Ureter (tissue), 1 donor: ENCODE data around the gene KIF3B. TPM values are rescaled to one million over a fixed set of nuclear protein-coding genes. Genes with fewer than 3 reads are reported as not detected.
"Not testable (repeated sequence)": the region's sequence is repeated elsewhere in the genome, so short reads cannot be mapped to it uniquely, and the experiment has no call there.

Experiments
- DNase-seq: peaks from one replicate; pipeline ENCODE4 v3.0.0-alpha.2; 2020; ENCODE audit warnings: low spot score
- total RNA-seq: library from RNA; stranded (reverse); gene quantifications from one replicate; pipeline ENCODE4 v1.2.4, GENCODE V29; 2023
- donor health status: DM: yes; HTN: yes; CAD: no.

Gene KIF3B
- total RNA-seq, 1 donor from 2014 or later: 35.4 TPM

DNA sequence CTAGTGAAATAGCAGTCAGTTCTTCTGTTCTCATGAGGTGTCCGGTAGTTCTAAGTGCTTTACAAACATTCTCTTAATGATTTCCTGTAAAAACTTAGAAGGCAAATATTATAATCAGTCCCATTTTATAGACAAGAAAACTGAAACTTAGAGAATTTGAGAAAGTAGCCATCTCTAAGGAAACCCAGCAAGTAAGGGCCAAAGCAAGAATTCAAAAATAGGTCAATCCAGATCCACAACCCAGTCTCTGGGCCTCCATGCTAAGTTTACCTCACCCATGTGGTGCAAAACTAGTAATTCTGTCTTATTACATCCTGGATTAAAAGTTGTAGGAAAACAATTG, 53.1 kb downstream of the KIF3B start:
- DNase-seq: no peak

DNA sequence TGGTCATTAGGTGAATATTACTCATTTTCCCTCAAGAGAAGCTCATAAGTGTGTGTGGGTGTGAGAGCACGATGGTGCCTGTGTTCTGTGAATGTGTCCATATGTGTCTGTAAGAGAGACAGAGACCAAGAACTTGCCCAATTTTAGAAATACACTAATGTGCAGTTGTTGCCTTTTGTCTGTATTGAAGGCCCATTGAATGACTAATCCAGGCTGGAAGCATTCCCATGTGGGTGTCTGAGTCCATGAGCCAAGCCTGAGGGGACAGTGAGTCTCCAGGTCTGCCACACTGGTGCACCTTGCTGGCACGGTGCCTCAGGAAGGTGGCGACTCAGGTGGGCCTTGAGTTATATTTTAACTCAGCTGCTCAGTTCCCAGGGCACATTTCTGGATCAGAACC, 55.2 kb downstream of the KIF3B start:
- DNase-seq: no peak

DNA sequence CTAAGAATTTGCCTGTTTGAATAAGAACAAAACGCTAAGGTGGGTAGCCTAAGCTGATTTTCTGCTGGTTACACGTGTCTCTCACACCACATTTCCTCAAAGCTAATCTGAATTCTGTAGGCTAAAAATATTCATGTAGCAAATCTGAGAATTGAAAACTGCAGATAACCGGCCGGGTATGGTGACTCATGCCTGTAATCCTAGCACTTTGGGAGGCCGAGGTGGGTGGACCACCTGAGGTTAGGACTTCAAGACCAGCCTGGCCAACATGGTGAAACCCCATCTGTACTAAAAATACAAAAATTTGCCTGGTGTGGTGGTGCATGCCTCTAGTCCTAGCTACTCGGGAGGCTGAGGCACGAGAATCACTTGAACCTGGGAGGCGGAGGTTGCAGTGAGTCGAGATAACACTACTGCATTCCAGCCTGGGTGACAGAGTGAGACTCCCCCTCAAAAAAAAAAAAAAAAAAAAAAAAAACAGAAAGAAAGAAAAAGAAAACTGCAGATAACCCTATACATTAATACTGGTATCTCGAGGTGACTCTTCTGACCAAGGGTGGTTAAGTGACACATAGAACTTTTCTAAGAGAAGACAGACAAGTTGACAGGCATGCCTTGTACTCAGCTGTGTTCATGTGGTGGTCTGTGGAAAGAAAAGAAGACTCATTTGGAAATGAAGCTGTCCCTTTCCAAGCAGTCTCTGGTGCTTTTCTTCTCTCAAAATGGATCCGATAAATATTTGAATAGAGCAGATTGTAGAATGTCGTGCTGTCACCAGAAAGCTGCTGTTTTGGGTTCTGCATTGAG, 55.9 kb downstream of the KIF3B start:
- no peak for DNase-seq

DNA sequence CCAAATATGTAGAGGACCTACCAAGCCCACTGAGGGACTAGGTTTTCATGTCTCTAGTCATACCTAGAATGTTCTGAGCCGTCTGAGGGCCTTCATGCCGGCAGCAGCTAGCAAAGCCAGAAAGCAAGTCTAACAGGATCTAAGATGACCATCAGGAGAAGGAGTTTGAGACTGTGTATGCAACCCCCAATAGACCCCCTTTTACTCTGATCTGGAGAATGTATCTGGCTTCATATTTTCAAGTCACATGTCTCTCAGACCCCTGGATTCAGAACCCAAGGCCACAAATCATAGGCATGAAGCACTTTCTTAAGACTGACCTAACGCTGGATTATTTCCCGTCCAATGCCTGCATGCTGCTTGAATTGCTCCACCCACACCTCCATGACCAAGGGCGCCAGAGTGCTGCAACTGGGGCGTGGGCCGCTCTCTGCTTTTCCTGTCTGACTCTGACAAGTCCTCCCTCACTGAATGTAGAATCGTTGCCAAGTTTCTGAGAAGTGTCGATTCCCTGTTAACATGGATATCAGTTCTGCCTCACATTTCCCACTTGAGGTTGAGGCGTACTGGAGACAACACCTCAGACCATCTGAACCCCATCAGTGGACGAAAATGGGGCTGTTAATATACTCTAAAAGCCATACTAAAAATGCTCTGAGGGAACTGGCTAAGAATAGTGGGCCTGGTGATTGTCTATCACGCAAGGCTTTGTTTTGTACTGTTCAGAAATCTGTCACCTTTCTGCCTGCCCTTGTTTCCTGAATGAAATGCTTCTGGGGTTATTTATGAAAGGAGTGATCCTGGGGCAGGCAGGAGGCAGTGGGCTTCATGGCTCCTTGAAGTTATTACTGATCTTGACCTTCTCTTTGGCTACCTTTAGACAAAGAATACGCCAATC, 56.8 kb downstream of the KIF3B start:
- DNase-seq: peak; percentile 78

DNA sequence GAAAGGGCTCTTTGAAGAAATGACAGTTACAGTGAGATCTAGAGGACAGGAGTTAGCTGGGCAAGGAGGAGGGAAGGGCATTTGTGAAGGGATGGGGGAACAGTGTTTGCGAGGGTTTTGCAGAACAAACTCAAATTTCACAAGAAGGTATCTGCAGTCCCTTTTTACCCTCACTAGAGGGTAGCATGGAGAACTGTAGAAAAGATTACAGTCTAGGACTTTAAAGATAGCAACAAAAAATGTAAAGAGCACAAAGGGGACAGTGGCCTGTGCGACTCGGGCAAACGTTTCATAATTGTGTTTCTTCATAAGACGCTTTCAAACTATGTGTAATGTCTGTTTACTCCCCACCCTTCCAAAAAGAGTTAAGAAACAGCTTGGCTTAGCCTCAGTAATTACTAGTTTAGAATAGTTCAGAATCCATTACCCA, 59.5 kb downstream of the KIF3B start:
- DNase-seq: no peak

DNA sequence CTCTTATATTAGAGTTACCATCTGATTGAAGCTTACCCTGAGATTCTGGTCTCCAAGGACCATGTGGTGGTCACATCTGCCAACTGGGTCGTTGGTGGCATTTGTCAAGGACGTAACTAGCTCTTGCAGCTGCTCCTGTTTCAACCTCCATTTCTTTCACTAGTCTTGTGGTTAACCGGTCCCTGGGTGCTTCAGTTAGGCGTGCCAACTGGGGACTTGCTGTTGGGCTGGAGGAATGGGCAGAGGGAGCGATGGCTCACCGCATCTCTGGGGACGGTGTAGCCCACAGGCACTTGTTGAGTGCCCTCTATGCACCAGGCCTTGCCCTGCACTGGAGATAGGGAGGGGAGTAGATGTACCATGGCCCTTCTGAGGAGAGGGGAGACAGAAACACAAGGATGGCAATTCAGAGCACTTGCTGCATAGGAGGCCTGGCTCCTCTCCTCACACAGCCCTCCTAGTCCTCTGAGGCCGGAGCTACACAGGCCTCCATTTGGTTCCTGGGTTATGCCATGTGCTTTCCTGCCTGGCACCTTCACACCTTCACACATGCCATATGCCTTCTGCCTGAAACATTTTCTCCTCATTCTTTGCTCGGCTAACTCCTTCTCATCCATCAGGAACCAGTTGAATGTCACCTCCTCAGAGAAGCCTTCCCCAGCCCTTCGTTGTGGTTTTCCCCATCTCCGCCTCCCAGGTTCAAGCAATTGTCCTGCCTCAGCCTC, 60.6 kb downstream of the KIF3B start:
- no peak for DNase-seq

DNA sequence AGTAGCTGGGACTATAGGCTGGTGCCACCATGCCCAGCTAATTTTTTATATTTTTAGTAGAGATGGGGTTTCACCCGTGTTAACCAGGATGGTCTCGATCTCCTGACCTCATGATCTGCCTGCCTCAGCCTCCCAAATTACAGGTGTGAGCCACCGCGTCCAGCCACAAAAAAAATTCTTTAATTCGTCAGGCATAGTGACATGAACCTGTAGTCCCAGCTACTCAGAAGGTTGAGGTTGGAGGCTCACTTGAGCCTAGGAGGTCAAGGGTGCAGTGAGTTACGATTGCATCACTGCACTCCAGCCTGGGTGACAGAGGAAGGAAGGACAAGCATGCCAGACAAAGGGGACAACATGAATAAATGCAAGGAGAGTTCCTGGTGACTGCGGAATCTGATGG, 61.2 kb downstream of the KIF3B start:
- DNase-seq: no peak

DNA sequence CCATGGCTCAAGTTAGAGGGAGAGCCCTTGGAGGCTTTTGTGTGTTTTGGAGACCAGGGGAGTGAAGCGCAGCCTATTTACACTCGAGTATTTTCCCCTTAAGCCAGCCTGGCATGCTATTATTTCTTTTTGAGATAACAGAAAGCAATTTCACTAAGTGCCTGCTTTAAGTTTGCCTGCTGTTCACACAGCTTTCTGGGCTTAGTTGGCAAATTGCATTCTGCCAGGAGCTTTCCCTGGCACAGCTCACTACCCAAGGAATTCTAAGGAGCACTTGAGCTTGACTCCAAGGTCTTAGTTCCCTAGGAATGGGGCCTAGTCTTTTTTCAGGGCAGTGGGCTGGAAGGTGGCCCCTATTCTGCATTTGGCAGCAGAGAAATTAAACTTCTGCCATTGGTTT, 61.7 kb downstream of the KIF3B start:
- no peak for DNase-seq

DNA sequence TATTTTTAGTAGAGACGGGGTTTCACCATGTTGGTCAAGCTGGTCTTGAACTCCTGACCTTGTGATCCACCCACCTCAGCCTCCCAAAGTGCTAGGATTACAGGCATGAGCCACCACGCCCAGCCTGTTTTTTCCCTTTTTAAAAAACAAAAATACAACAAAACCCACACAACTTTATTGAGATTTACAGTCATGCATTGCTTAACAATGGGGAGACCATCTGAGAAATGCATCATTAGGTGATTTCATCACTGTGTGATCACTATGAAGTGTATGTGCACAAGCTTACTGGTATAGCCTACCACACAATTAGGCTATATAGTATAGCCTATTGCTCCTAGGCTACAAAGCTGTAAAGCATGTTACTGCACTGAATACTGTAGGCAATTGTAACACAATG, 63.6 kb downstream of the KIF3B start:
- DNase-seq: not testable (repeated sequence)

DNA sequence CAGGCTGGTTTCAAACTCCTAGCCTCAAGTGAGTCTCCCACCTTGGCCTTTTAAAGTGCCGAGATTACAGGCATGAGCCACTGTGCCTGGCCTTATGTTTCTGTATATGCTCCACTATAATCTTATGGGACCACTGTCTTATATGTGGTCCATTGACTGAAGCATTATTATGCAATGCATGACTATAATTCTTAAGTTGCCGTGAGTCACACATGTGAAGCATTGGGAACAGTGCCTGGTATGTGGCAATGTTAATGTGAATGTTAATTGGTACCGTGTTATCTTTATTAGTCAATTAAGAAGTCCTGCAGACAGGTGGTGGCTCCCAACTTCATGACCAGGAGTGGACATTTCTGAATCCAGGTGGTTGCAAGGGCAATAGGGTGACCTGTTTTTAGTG, 66.0 kb downstream of the KIF3B start:
- DNase-seq: no peak

DNA sequence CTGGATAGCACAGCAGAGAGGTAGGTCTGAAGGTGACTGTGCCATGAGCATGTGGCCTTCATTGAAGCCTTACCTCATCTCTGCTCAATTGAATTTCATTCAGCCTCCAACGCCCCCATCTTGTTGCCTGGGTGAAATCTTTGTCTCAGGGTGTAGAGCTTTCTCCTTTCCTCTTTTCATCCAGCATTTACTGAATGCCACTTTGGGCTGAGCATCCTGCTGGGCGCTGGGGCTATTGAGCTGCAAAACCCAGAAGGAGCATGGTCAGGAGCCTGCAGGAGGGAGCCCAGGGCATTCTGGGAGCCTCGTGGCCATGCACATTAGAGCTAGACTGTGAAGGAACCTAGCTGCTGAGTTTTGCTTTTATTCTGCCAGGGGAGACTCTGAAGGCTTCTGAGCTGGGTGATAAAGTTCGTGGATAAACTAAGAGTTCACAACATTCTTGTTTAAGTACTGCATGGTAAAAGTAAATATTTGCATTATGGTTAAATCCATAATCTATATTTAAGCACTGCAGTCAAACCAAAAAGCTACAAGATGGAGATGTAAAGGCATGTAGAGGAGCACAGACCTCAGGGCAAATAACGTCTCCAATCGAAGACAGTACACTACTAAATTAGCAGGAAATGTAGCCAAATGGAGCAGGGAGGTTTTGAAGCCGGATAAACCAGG, 67.5 kb downstream of the KIF3B start:
- no peak for DNase-seq

DNA sequence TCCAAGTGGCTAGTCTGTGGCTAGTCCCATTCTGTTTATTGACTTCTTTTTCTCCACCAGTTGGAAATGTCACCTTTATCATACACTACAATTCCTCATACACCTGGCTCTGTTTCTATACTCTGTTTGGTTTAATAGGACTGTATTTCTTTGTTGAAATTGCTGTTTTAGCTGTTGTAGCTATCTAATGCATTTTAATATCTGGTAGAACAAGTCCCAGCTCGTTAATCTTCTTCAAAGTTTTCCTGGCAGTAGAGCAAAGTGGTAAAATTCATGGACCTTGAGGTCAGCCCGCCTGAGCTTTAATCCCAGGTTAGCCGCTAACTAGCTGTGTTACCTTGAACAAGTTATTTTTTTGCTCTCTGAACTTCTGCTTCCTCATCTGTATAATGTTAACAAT, 70.8 kb downstream of the KIF3B start:
- DNase-seq: no peak

DNA sequence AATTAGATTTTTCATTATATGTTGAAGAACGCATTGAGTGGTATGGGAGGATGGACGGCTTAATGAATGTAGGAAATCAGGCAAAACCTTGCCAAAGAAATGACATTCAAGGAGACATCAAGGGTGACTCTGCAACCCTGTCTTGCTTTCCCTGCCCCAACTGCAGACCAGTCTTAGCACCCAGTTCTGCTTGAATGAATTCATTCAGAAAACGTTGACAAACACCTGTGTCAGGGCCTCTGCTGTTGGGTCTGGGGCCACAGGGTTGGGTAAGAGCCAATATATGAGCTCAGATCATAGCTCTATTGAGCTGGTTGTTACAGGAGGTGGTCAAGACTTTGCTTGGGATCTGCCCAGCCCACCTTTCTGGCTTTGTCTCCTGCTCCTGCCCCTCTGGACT, 73.0 kb downstream of the KIF3B start:
- no peak for DNase-seq

DNA sequence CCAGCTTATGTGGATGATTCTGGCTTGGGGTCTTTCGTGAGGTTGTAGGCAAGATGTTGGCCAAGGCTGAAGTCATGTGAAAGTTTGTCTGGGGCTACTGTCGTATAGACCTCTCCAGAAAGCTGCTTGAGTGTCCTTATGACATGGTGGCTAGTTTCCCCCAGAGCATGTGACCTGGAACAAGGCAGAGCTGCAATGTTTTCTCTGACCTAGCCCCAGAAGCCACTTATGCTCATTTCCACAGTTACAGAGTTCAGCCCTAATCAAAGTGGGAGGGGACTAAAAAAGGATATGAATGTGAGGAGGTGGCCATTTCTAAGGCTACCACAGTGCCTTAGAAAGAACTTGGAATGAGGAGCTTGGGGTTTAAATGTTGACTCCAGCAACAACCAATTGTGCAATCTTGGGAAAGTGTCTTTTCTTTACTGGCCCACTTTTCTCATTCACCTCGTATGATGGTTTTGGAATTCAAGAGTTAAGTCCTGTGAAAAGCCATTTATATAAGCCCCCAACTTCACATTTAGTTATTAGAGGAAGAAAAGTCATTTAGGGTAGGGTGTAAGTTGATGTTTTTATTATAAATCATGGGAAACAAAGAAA, 74.8 kb downstream of the KIF3B start:
- no peak for DNase-seq

DNA sequence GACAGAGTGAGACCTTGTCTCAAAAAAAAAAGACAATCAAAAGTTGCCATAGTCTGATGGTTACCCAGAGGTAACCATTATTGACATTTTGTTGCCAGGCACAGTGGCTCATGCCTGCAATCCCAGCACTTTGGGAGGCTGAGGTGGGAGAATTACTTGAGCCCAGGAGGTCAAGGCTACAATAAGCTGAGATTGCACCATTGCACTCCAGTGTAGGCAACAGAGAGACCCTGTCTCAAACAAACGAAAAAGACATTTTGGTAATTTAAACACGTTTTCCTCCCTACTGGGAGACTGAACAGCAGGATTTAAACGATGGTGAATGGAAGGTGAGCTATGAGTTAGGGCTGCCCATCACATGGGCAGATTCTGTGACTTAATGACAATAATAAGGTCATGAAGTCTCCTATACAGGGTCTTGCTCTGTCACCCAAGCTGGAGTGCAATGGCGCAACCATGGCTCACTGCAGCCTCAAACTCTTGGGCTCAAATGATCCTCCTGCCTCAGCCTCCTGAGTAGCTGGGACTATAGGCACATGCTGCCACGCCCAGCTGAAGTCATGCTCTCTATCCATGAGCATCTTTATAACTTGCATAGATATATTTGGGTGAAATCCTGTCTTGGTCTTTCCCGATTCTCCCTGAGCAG, 76.5 kb downstream of the KIF3B start:
- no peak for DNase-seq

DNA sequence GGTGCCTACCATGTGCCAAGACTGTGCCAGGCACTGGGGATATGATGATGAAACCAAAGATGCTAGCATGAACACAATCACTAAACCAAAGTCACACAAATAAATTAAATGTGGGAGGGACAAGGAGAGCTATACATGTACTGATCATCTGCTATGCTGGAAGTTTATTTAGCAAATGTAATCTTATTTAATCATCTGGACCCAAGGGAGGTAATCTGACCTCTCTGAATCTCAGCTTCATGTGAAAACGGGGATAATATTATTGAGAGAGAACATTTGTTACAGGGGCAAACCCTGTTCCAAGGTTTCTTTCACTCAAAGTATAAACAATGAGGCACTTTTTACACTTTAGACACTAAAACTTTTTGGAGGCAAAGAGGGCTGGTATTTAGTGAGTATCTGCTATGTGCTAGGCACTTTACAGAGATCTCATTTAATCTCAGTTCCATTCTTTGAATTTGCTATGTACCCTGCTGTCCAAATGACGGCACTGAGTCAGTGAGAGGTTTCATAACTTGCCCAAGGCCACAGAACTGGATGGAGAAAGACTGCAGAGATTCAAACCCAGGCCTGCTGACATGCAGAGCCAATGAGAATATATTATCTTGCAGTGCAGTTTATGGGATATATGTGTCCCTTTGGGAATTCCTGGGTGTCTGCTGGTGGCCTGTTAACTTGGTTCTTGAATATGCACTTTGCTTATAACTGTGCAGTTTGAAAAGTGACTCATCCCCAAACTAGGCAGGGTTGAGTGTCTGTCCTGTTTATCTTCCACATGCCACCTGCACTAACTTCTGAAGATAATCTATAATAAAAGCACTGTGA, 77.4 kb downstream of the KIF3B start:
- no peak for DNase-seq

DNA sequence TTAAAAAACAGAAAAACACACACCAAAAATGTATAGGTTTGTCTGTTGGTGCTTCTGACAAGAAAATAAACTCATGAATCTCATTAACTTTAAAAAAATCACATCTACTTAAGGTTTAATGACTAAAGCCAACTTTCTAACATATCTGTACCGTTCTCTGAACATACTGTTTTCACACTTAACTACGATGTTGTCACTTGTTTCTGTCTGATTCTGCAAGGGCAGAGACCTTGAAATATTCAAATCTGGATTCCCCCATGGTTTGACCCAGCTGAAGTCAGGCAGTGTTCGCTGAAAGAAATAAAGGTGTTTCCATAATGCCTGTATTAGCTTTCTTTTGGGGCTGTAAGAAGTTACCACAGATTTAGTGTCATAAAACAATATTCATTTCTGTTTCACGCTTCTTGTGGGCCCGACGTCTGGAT, 78.0 kb downstream of the KIF3B start:
- no peak for DNase-seq

DNA sequence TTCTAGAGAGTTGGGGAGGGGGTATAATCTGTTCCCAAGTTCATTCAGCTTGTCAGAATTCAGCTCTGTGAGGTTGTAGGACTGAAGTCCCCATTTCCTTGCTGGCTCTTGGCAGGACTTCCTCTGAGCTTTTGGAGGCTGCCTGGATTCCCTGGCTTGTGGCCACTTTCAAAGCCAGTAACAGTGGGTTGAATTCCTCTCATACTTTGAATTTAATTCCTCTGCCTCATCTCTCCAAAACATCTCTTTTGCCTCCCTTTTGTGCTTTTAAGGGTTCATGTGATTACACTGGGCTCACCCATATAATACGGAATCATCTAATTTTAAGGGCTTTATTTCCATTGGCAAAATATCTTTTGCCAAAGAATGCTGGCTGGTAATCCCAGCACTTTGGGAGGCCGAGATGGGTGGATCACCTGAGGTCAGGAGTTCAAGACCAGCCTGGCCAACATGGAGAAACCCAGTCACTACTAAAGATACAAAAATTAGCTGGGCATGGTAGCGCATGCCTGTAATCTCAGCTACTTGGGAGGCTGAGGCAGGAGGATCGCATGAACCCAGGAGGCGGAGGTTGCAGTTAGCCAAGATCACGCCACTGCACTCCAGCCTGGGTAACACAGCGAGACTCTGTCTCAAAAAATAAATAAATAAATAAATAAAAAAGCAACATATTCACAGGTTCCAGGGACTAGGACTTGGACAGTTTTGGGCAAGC, 78.6 kb downstream of the KIF3B start:
- not testable (repeated sequence) for DNase-seq

DNA sequence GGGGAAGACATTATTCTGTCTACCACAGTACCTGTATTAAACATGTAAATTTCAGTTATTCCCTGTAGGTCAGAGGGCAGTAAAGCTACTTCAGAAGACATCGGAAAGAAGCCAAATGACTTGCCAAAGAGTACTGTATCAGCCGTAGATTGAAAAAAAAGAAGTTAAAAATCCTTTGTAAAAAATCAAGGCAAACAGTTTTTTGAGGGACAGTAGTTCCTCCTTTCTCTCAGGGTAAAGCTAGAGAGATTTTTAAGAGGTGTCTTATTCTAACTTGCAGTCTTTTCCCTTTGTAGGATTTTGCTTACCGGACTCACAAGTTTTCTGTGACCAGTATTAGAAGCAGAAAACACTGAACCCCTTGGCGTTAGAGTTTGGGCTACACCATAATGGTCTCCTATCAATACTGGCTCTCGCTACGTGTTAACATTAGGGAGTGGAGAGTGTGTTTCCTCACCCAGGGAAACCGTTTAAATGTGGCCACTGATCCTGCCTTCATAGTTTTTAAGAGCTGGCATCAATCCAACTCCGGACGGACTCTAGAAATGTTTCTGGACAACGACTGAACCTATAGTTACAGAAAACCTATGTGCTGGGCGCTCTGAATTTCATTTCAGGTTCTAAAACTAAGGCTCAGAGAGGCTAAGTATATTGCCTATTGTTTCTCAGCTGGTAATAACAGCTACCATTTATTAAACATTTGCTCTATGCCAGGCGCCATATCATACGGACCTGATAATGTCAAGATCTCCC, 79.3 kb downstream of the KIF3B start:
- DNase-seq: no peak
